MM.1S (cell line): Measurements from ENCODE around the gene CISD3.
A peak's percentile ranks its signal among the peaks of the same experiment; 100 is the strongest.

Source experiments
- DNase-seq: peaks from one replicate; pipeline ENCODE4 v3.0.0-alpha.2; 2015
- H2AFZ ChIP-seq: fragments of 300-600 bp; sonication (generic); 2 replicates; pipeline ENCODE4 v1.6.0; 2016; ENCODE audit warnings: antibody characterized with exemption, low read length
- H3F3A ChIP-seq: fragments of 300-600 bp; sonication (generic); 2 replicates; pipeline ENCODE4 v1.6.1; 2016; ENCODE audit warnings: mild to moderate bottlenecking, antibody characterized with exemption, low read length, moderate library complexity, mixed read lengths; ENCODE audit not compliant: insufficient read depth
- H3K27ac ChIP-seq: fragments of 300-600 bp; sonication (generic); 2 replicates; pipeline ENCODE4 v1.5.1; 2016; ENCODE audit warnings: mild to moderate bottlenecking, low read length
- H3K27me3 ChIP-seq: fragments of 300-600 bp; sonication (generic); replicated peaks from 2 replicates; pipeline ENCODE4 v1.6.0; 2016; ENCODE audit warnings: low read length; ENCODE audit not compliant: insufficient read depth
- H3K36me3 ChIP-seq: fragments of 300-600 bp; sonication (generic); replicated peaks from 2 replicates; pipeline ENCODE4 v1.6.1; 2016; ENCODE audit warnings: mild to moderate bottlenecking, low read length, mixed read lengths; ENCODE audit not compliant: insufficient read depth
- H3K4me1 ChIP-seq: fragments of 300-600 bp; sonication (generic); 2 replicates; pipeline ENCODE4 v1.6.1; 2016; ENCODE audit warnings: low read length, mixed read lengths
- H3K4me2 ChIP-seq: fragments of 300-600 bp; sonication (generic); 2 replicates; pipeline ENCODE4 v1.6.0; 2016; ENCODE audit warnings: low read depth, low read length
- H3K4me3 ChIP-seq: fragments of 300-600 bp; sonication (generic); 2 replicates; pipeline ENCODE4 v1.5.1; 2016; ENCODE audit warnings: low read length, mixed read lengths
- H3K79me2 ChIP-seq: fragments of 300-600 bp; sonication (generic); 2 replicates; pipeline ENCODE4 v1.6.1; 2016; ENCODE audit warnings: mixed run types, low read length, mixed read lengths
- H3K9ac ChIP-seq: fragments of 300-600 bp; sonication (generic); 2 replicates; pipeline ENCODE4 v1.6.1; 2016; ENCODE audit warnings: low read length, mixed read lengths
- H3K9me2 ChIP-seq: fragments of 300-600 bp; sonication (generic); replicated peaks from 2 replicates; pipeline ENCODE4 v1.6.1; 2016; ENCODE audit warnings: mild to moderate bottlenecking, low read length, mixed read lengths; ENCODE audit not compliant: insufficient read depth
- H3K9me3 ChIP-seq: fragments of 300-600 bp; sonication (generic); replicated peaks from 2 replicates; pipeline ENCODE4 v1.6.1; 2016; ENCODE audit warnings: mild to moderate bottlenecking, low read length, mixed read lengths; ENCODE audit not compliant: insufficient read depth
- H4K20me1 ChIP-seq: fragments of 300-600 bp; sonication (generic); 2 replicates; pipeline ENCODE4 v1.6.1; 2016; ENCODE audit warnings: mild to moderate bottlenecking, low read length, moderate library complexity, mixed read lengths; ENCODE audit not compliant: insufficient read depth
- EZH2 ChIP-seq: fragments of 300-600 bp; sonication (generic); optimal IDR thresholded peaks from 2 replicates; pipeline ENCODE3; 2017; ENCODE audit warnings: low read depth, mild to moderate bottlenecking, antibody characterized with exemption, low read length, mixed read lengths
- EZH2phosphoT487 ChIP-seq: fragments of 300-600 bp; sonication (generic); IDR thresholded peaks from 2 replicates; pipeline ENCODE4 v1.6.1; 2018; ENCODE audit warnings: antibody characterized with exemption, low read length
- TF ChIP-seq, protein P1 (sequence below): fragments of 300-600 bp; sonication (generic); IDR thresholded peaks from 2 replicates; pipeline ENCODE4 v1.5.1; 2016; ENCODE audit warnings: antibody characterized with exemption, low read length, mixed read lengths

CISD3 gene

DNA sequence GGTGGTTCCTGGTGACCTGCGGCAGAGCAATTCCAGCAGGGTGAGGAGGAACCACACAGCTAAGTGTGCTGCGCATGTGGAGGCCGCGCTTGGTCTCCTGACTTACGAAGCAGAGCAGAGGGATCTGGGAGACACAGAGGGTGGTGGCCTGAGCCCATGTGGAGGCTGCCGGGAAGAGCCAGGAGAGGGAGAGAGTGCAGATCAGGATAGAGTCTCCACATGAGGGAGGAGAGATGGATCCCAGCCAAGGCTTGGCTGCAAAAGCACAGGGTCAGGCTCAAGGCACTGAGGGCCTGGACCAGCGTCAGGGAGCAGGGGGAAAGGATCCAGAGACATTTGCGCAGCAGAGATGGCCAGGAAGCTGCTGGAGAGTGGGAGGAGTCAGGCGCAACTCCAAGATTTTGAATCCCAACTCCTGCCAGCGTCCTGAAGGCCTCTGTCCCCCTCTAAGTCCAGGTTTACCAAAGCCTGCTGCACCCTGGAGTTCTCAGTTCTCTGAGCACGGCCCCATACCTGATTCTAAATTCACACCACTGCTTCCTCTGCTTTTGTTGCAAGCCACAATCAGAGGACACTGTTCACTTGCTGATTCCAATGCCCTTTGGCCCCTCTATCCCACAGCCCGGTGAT lies 36.3 kb upstream of the CISD3 start:
- no peak overlapping the region for H3K27ac ChIP-seq
- no peaks in the 10 kb centered on the region for H3K79me2 ChIP-seq
- H3K36me3 ChIP-seq: no peaks in the 10 kb centered on the region
- TF ChIP-seq EZH2 (no peak), EZH2phosphoT487 (no peak)
- TF ChIP-seq, protein P1, sequence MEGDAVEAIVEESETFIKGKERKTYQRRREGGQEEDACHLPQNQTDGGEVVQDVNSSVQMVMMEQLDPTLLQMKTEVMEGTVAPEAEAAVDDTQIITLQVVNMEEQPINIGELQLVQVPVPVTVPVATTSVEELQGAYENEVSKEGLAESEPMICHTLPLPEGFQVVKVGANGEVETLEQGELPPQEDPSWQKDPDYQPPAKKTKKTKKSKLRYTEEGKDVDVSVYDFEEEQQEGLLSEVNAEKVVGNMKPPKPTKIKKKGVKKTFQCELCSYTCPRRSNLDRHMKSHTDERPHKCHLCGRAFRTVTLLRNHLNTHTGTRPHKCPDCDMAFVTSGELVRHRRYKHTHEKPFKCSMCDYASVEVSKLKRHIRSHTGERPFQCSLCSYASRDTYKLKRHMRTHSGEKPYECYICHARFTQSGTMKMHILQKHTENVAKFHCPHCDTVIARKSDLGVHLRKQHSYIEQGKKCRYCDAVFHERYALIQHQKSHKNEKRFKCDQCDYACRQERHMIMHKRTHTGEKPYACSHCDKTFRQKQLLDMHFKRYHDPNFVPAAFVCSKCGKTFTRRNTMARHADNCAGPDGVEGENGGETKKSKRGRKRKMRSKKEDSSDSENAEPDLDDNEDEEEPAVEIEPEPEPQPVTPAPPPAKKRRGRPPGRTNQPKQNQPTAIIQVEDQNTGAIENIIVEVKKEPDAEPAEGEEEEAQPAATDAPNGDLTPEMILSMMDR: no peak
- no peak overlapping the region for H2AFZ ChIP-seq
- no peaks in the 10 kb centered on the region for H3K9me3 ChIP-seq
- no peak overlapping the region for H3K9ac ChIP-seq
- peaks cover 3% of the 10 kb centered on the region; the same call in 1 of the 2 replicates for H3F3A ChIP-seq
- DNase-seq: no peak
- H3K9me2 ChIP-seq: no peaks in the 10 kb centered on the region
- no peak overlapping the region for H3K4me2 ChIP-seq
- H3K4me3 ChIP-seq: no peak overlapping the region
- H4K20me1 ChIP-seq: no peaks in the 10 kb centered on the region
- no peaks in the 10 kb centered on the region for H3K4me1 ChIP-seq
- no peaks in the 10 kb centered on the region for H3K27me3 ChIP-seq

DNA sequence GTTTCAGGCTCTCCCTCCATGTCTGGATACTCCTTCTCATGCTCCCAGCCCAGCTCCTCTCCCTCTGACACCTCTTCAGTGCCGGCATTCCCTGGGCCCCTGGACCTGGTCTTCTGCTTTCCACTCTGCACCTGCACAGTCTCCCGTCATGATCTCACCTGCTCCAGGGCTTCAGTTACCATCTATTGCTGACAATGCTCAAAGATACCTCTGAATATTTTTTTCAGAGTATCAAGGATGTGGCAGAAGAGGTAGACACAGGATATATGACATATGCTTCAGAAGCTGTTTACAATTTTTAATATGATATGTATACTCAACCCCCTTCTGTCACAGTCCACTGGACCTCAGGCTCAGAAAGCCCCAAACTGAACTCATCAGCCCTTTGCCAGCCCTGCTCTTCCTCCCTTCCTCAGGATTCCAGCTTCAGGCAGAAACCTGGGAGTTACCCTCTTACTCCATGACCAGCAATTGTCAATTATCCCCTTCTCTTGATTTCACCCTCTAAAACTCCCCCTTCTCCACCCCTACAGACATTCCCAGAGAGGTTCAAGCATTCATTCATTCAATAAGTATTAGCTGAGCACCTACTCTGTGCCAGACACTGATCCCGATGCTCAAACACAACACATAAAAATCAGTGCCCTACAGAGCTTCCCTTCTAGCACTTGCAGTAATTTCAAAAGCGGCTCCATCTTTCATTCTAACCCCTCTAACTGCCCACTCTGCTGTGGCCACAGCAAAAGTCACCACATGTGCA lies 32.9 kb upstream of the CISD3 start:
- H3K79me2 ChIP-seq: no peaks in the 10 kb centered on the region
- peaks cover 22% of the 10 kb centered on the region for H3F3A ChIP-seq
- DNase-seq: peak; percentile 12
- H3K27me3 ChIP-seq: no peaks in the 10 kb centered on the region
- H3K27ac ChIP-seq: no peak overlapping the region
- no peaks in the 10 kb centered on the region for H4K20me1 ChIP-seq
- H3K9me2 ChIP-seq: no peaks in the 10 kb centered on the region
- H3K36me3 ChIP-seq: no peaks in the 10 kb centered on the region
- H3K4me3 ChIP-seq: no peak overlapping the region
- H3K4me2 ChIP-seq: no peak overlapping the region
- peaks cover 14% of the 10 kb centered on the region for H3K4me1 ChIP-seq
- H3K9ac ChIP-seq: no peak overlapping the region
- H2AFZ ChIP-seq: no peak overlapping the region
- no peaks in the 10 kb centered on the region for H3K9me3 ChIP-seq
- TF ChIP-seq EZH2phosphoT487 (no peak), EZH2 (no peak)
- TF ChIP-seq, protein P1: no peak

DNA sequence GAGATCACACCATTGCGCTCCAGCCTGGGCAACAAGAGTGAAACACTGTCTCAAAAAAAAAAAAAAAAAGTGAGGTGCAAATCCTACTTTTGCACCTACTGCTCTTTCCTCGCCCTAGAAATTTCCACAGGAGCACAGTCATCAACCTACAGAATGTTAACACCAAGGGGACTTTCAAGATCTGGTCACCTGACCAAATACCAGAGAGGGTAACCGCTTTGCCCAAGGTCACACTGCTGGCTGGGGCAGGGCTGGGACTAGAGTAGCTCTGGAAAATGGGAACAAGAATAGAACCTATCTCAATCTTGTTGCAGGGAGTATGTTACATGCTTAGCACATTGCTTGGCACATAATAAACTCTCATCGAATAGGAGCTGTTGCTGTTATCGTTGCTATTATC lies 31.4 kb upstream of the CISD3 start:
- no peaks in the 10 kb centered on the region for H3K9me3 ChIP-seq
- no peak overlapping the region for H3K27ac ChIP-seq
- DNase-seq: no peak
- H3K4me2 ChIP-seq: no peak overlapping the region
- no peaks in the 10 kb centered on the region for H4K20me1 ChIP-seq
- H3K79me2 ChIP-seq: peaks cover 4% of the 10 kb centered on the region; the same call in 1 of the 2 replicates
- no peak overlapping the region for H2AFZ ChIP-seq
- H3K4me3 ChIP-seq: no peak overlapping the region
- peaks cover 14% of the 10 kb centered on the region for H3K4me1 ChIP-seq
- no peak for TF ChIP-seq EZH2
- TF ChIP-seq EZH2phosphoT487: no peak
- TF ChIP-seq, protein P1: no peak
- peaks cover 38% of the 10 kb centered on the region for H3F3A ChIP-seq
- H3K36me3 ChIP-seq: no peaks in the 10 kb centered on the region
- no peak overlapping the region for H3K9ac ChIP-seq
- H3K27me3 ChIP-seq: no peaks in the 10 kb centered on the region
- no peaks in the 10 kb centered on the region for H3K9me2 ChIP-seq
